A673 (cell line): ENCODE data around the gene RBMS2.

ENCODE experiments used
- EZH2 ChIP-seq: fragments of 200-600 bp; sonication (generic); IDR thresholded peaks from 2 replicates; pipeline ENCODE4 v1.6.1; 2017; ENCODE audit warnings: borderline replicate concordance, low read depth, mild to moderate bottlenecking, mixed read lengths, antibody characterized with exemption, low read length; ENCODE audit not compliant: poor library complexity, severe bottlenecking
- TF ChIP-seq, protein P1 (sequence below): fragments of 300-800, 200-600 bp; sonication (generic); conservative IDR thresholded peaks from 2 replicates; pipeline ENCODE4 v1.5.1; 2017; ENCODE audit warnings: low read depth, mild to moderate bottlenecking, antibody characterized with exemption, low read length, moderate library complexity, mixed read lengths

- TF ChIP-seq, protein P1, sequence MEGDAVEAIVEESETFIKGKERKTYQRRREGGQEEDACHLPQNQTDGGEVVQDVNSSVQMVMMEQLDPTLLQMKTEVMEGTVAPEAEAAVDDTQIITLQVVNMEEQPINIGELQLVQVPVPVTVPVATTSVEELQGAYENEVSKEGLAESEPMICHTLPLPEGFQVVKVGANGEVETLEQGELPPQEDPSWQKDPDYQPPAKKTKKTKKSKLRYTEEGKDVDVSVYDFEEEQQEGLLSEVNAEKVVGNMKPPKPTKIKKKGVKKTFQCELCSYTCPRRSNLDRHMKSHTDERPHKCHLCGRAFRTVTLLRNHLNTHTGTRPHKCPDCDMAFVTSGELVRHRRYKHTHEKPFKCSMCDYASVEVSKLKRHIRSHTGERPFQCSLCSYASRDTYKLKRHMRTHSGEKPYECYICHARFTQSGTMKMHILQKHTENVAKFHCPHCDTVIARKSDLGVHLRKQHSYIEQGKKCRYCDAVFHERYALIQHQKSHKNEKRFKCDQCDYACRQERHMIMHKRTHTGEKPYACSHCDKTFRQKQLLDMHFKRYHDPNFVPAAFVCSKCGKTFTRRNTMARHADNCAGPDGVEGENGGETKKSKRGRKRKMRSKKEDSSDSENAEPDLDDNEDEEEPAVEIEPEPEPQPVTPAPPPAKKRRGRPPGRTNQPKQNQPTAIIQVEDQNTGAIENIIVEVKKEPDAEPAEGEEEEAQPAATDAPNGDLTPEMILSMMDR, result no peak
- TF ChIP-seq EZH2, result no peak
Measured at GRCh38 chr12:56628671-56629458, 107.2 kb downstream of the RBMS2 start.
